ELF-1 (cell line): ENCODE data around the gene KAZALD1.

ENCODE experiments used
- DNase-seq: peaks from one replicate; pipeline ENCODE4 v3.0.0-alpha.2; 2016; ENCODE audit warnings: low read depth, low spot score

KAZALD1 gene

DNA sequence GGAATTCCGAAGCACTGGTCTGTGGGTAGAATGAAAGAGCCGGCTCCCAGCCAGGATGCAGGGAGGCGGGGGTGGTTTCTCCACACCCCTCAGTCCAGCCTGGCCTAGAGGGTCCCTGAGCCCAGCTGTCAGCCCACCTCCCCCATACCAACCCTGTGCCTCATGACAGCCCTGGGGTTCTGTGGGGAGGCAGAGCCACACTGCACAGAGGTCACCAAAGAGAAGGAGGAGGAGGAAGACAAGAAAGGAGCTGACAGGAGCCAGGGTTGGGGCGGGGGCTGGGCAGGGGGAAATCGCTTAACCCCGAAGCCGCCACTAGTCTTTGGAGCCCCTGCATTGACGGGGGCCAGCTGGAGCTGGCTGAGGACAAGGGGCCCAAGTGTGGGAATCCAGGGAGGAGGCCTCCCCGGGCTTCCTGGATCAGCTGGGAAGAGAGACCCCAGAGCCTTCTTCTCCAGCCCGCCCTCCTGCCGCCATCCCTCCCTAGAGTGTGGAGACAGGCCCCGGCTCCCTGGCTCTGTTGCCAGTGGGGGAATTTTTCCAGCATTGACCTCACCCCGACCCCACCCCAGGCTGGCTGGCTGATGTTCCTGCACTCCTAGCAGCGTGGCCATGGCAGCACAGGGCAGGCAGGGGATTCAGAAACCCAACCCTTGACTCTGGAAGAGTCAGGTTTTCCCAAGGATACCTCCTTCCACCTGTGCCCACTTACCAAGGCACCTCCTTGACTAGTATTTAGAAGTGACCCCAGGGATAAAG lies 32.5 kb downstream of the KAZALD1 start:
- no peak for DNase-seq

DNA sequence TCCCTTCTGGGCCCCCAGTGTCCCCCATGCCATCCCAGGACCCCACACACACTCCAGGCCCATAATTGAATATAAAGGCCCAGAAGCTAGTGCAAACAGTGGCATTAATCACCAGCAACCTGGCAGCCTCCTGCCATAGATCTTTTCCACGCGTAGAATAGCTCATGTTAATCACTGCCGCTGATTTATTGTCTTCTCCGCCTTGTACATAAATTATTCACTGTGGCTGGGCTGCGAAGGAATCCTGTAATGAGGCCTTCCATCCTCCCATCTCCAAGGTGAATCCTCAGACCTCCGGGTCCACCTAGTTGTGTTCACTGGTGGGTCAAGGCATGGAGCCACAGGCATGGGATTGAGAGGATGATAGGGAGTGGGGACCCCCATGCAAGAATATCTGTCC lies 33.2 kb downstream of the KAZALD1 start:
- DNase-seq: no peak

DNA sequence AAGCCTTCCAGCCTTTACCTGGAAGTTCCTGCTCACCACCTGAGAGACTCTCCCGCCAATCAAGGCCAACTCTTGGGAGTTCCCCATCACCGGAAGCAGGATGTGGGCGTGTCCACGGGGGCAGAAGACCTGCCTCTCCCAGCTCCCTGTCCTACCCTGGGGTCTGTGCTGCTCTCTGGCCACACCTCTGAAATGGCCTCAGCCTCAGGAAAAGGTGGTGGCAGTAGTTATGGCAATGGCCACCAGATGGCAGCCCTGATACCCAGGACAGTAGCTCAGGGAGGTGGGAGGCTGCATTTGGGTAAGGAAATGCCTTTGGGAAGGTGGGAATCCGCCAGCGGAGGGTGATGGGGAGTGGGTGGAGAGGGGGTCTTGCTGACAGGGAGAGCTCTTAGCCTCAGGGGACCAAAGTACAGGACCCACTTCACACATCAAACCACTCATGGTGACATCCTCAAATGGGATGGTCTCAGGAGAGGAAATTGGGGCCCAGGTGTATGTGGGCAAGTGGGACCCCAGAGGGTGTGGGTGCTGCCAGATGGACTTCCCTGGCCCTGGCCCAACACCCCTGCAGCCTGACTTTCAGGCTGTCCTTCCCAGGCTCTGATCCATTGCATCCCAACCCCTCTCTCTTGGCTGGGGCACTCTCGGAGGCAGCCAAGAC lies 33.9 kb downstream of the KAZALD1 start:
- DNase-seq: peak; percentile 99

DNA sequence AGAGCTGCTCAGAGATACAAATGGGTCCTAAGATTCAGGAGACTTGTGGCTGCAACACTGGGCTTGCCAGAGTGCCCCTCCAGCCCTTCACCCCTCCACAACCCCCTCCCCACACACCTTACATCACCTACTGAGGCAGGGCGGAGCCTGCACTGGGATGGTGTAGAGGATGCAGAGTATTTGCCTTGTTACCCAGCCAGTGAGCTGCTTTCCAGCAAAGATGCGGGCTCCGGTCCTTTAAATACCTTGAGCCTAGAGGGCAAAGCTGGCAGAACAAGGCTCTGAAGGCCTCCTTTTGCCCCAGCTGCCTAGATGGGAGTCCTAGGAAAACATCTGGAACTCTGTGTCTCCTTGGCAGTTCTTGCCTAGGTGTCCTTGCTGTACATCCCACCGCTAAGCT lies 34.6 kb downstream of the KAZALD1 start:
- no peak for DNase-seq

DNA sequence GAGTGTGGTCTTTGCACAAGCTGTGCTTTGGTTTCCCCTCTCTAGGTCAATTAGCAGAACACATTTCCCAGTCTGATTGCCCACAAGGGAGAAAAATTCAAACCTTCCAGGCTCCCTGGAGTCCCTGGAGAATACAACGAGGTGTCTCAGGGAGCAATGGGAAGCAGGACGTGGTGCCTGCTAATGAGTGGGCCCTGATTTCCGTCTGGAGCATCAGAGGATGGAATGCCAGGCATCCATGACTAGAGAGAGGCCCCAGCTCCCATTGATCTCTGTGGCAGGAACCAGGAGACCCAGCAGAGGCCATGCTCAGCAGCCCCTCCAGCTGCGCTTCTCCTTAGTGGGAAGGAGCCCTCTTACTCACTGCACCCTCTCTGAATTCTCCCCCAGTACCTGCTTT lies 36.1 kb downstream of the KAZALD1 start:
- peak; percentile 33 for DNase-seq

DNA sequence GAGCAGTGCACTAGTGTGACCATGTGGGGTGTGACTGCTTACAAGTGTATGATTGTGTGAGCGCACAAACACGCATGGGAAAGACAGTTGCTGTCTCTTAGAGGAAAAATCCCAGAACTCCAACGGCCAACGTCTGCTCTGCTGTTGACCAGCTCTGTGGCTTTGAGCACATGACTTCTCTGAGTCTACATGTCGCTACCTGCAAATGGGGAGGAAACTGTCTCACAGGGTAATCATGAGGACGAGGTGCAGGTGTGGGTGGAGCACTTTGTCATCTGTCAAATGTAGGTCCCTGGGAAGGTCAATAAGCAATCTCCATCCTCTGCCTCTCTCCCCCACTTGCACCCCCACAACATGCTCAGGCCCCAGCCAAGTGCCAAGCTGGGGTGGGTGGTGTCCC lies 38.1 kb downstream of the KAZALD1 start:
- DNase-seq: no peak

DNA sequence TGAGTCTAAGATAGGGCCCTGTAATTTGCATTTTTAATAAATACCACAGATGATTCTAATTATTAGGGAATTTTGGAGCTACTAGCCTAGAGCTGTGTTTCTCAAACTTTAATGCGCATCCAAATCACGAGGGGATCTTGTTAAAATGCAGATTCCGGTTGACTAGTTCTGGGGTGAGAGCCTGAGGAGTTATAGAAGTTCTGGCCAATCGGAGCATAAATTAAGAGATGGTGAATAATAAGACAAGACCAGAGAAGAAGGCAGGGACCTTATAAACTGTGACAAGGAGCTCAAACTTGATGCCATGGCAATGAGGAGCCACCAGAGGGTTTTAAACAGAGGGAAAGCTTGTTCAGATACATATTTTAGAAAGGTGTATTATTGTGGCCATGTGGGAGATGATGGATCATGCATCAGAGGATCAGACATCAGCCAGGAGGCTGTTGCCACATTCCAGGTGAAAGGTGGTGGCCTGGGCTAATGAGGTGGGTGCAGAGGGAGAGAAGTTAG lies 39.6 kb downstream of the KAZALD1 start:
- DNase-seq: no peak

DNA sequence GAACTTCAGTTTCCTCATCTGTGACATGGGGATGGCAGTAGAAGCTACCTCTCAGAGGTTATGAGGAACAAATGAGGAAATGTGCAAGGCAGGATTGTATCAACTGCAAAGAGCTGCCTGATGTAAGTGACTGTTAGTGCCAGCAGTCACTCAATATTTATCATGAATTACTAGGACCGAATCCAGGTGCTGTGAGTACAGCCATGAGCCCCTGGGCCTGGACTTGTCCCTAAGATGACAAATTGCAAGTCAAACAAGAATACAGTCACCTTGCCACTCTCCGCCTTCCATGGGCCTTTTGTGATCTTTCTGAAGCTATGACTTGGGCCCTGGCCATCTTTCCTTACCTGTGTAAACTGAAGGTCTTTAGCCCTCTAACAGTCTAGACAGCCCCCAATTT lies 41.6 kb downstream of the KAZALD1 start:
- no peak for DNase-seq

DNA sequence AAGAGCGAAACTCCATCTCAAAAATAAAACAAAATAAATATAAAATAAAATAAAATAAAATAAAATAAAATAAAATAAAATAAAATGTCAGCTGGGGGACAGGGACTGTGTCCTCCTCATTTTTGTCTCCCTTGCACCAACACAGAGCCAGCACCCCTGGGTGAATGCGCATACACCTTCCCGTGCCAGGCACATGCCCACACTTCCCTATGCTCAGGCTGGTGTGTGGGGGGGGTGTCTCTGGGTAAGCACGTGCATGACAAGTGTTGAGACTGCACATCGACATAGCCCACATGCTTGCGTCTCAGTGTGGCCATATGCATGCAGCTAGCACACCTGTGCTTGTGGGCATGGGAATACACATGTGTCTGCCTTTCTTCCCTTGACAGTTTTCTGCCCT lies 44.6 kb downstream of the KAZALD1 start:
- no peak for DNase-seq

DNA sequence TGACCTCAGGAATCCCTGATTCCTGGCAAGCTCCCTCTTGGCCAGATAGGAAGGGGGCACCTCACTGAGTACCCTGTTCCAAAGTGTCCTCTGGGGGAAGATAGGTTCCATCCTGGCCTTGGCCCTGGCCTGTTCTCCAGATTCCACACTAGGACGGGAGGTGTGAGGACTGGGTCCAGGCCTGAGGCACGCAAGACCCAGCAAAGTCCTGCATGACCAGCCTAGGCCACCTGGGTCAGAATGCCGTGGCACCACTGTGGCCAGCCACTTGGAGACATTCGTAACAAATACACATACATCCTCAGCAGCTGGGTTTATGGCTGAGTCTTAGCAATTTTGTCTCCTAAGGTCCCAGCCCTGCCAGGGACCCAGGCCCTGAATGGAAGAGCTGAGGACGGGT lies 46.0 kb downstream of the KAZALD1 start:
- DNase-seq: no peak

DNA sequence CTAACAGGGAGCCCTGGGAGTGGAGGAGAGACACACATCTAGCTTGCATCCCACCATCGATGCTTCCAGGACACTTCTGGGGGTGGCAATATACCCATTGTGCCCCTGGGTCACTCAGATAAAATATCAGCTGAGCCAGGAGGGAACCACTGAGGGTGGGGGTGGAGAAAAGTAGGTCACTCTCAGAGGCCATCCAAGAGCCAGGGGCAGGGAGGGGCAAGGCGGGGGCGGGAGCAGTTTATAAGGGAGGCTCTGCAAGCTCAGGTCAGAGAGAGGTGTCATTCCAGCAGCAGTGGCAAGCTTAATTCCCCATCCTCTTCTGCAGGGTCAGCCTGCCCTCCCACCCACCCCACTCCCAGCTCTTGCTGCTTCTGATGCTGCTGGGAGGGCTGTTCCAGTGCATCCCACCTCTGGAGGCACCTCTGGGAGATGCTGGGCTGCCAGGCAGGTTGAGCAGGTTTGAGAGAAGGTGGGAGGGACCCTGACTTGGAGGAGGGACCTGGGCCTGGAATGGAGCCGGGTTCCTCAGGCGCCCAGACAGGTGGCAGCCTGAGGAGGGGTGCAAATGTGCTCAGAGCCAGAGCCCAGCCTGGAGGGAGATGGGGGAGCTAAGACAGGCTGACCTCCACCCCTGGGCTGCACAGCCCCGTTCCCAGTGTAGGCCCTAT lies 49.2 kb downstream of the KAZALD1 start:
- DNase-seq: no peak

DNA sequence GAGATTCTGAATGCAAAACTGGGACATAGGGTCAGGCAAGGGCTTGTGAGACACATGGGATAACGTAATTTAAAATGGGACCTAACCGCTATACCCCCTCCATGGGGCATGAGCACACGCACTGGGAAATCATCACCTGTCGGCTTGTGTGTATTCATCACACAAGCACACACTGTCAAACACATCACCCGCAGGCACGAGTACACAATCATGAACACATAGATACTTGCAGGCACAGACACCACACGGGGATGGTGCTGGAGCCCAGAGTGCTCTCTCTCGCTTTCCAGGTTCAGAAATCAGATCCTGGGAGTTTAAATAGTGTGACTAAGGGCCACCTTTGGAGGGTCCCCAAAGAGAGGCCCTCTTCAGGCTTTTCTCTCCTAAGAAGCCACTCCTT lies 49.8 kb downstream of the KAZALD1 start:
- DNase-seq: no peak

DNA sequence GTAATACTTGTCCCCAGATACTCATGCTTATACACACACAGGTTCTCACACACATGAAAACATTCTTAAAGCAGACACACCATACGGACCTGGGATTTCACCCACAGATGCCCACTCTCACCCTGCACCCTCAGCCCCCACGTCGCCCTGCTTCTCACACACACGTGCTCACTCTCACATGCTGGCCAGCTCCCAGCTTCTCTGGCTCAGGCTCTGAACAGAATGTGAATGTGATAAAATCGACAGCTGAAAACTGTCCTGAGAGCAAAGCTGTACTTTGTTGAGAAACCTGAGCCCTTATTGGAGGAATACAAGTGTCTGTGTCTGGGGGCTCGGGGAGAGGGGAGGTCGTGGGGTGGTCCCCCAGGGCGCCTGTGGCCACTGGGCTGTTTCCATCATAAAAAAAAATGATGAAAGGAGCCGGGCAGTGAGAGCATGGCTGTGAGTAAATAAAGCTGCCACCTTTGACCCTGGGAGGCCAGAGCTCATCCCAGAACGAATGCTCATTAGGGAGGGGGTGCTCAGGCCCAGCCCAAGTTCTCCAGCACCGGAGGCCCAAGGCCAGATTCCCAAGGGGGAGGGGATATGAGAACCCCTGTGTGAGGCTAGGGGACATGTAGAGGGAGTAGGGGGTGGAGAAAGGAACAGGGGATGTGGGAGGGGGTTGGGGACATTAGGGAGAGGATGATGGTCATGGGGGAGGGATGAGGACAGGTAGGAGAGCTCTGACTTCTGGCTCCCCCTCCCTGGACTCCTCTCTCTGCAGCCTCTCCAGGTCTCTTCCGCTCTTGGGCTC lies 51.2 kb downstream of the KAZALD1 start:
- DNase-seq: no peak

DNA sequence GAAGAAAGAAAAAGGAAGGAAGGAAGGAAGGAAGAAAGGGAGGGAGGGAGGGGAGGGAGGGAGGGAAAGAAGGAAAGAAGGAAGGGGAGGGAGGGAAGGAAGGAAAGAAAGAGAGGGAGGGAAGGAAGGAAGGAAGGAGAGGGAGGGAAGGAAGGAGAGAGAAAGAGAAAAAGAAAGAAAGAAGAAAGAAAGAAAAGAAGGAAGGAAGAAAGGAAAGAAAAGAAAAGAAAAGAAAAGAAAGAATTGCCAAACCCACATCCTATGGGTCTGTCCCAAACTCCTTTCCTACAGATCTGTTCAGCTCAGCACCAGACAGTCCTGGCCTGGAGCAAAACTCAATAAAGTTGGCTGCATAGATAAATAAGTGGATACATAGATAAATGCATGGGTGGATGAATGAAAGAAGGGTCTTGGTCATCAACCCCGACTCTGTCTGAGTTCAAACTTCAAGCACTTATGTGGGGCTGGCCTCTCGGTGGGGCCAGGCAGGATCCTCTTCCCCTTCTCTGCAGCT lies 52.2 kb downstream of the KAZALD1 start:
- DNase-seq: no peak

DNA sequence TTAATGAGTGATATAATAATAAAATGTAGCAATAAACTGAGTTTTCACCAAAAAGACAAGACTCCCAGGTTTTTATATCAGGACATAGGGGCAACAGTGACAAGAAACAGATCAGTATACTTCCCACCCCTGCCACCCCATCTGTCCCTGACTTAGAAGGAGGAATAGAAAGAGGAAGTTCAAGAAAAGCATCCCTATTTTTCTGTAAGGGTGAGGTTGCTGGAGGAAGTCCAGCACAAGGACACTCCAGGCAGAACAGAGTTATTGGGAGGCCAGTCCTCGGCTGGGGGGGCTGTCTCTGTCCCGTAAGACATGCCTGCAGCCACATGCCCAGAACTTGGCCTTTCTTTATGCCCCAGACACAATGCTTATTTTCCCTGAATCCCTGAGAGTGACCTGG lies 52.9 kb downstream of the KAZALD1 start:
- DNase-seq: no peak
